ENCODE results near the gene COL11A2. TPM values are rescaled to one million over a fixed set of nuclear protein-coding genes. Genes with fewer than 3 reads are reported as not detected.

COL11A2 gene
- total and polyA plus RNA-seq, 2 of the 13 experiments (the other 11 are each of a cell fraction or from before 2014, with no cell fraction given) = 0.55 TPM

- no peak overlapping the region for H3K4me3 ChIP-seq (replicated peaks in 1 of 3; ENCODE audit: insufficient read depth in 1 of 3, low read depth in 2 of 3, low read length in 3 of 3)
- H3K9ac ChIP-seq (ENCODE audit: insufficient read depth, low read depth, low read length) = no peak overlapping the region
- H3K36me3 ChIP-seq (replicated peaks in 1 of 2; ENCODE audit: control insufficient read depth in 1 of 2, insufficient read depth in 2 of 2, low read length in 2 of 2) = no peaks in the 10 kb centered on the region
- peaks cover 26% of the 10 kb centered on the region for H3K4me1 ChIP-seq (ENCODE audit: insufficient read depth, low read length)
- DNase-seq (ENCODE audit: low spot score) (no peak), ATAC-seq (no peak), FAIRE-seq (no peak)
- ChIA-PET POLR2A (interaction anchor here (1.4 kb wide), 1 partner anchor 199 kb away, joined by 4 read pairs; no protein-coding TSS in a partner anchor), CTCF (ENCODE audit: low intra/inter-chr PET ratio, low total read pairs) (interaction anchor here (2.8 kb wide), 1 partner anchor 47 kb away, joined by 14 read pairs; no protein-coding TSS in a partner anchor)
- no peak overlapping the region for H2AFZ ChIP-seq (ENCODE audit: low read length)
- H3K9me3 ChIP-seq (ENCODE audit: low read length) = no peaks in the 10 kb centered on the region
- H3K79me2 ChIP-seq (ENCODE audit: insufficient read depth, low read length) = no peaks in the 10 kb centered on the region
- peak; percentile 50; the same call in 1 of the 2 replicates for TF ChIP-seq NR2F6 (IDR thresholded peaks at IDR 0.05)
- 0 out of 2 replicates have a peak, but pooled peaks have one; percentile 23 for TF ChIP-seq NR2F6 (CRISPR knock-in tag; IDR thresholded peaks at IDR 0.05)
- no peak for TF ChIP-seq ZNF674 (CRISPR knock-in tag; IDR thresholded peaks at IDR 0.05; ENCODE audit: low read depth)
- H3K27me3 ChIP-seq (ENCODE audit: control insufficient read depth in 1 of 2, insufficient read depth in 2 of 2, low read length in 2 of 2) = peaks cover 2 to 32% of the 10 kb centered on the region in 2 experiments; a peak in 3 of 5 replicates
- H3K4me2 ChIP-seq (ENCODE audit: low read depth, low read length) = no peak overlapping the region
- no peak overlapping the region for H3K27ac ChIP-seq (ENCODE audit: extremely low read length, insufficient read depth, low read length)
- in situ Hi-C loops (cut with HindIII; ENCODE audit: extremely low pct_ligation_motif_present, low pct_unique_long_range_greater_than_20kb) = no loop called here
- 57% methylated on average over 8 of the region's 11 CpGs for WGBS (ENCODE audit: low lambda C conversion rate)
- H4K20me1 ChIP-seq (ENCODE audit: insufficient read depth, low read length) = no peaks in the 10 kb centered on the region
- no TSS peak for BruUV-seq (replicated peaks)
- intact Hi-C loops (cut with micrococcal nuclease; ENCODE audit: unreplicated experiment) = no loop called here
Measured at GRCh38 chr6:33171016-33171879, 21.0 kb downstream of the COL11A2 start.

- DNase-seq (ENCODE audit: low spot score) = no peak
Measured at GRCh38 chr6:33170176-33171015, 21.9 kb downstream of the COL11A2 start.

More at GRCh38 chr6:33170176-33171015, 21.9 kb downstream of the COL11A2 start:
- ATAC-seq (no peak), FAIRE-seq (no peak)
- H2AFZ ChIP-seq (ENCODE audit: low read length) = no peak overlapping the region
- H3K9ac ChIP-seq (ENCODE audit: insufficient read depth, low read depth, low read length) = no peak overlapping the region
- peaks cover 2 to 24% of the 10 kb centered on the region in 2 experiments; a peak in 3 of 5 replicates for H3K27me3 ChIP-seq (ENCODE audit: control insufficient read depth in 1 of 2, insufficient read depth in 2 of 2, low read length in 2 of 2)
- H3K4me3 ChIP-seq (replicated peaks in 1 of 3; ENCODE audit: insufficient read depth in 1 of 3, low read depth in 2 of 3, low read length in 3 of 3) = no peak overlapping the region
- H3K27ac ChIP-seq (ENCODE audit: extremely low read length, insufficient read depth, low read length) = no peak overlapping the region
- BruUV-seq (replicated peaks) = no TSS peak
- no peaks in the 10 kb centered on the region for H3K36me3 ChIP-seq (replicated peaks in 1 of 2; ENCODE audit: control insufficient read depth in 1 of 2, insufficient read depth in 2 of 2, low read length in 2 of 2)
- H3K4me1 ChIP-seq (ENCODE audit: insufficient read depth, low read length) = peaks cover 32% of the 10 kb centered on the region
- no peaks in the 10 kb centered on the region for H4K20me1 ChIP-seq (ENCODE audit: insufficient read depth, low read length)
- in situ Hi-C loops (cut with HindIII; ENCODE audit: extremely low pct_ligation_motif_present, low pct_unique_long_range_greater_than_20kb) (no loop called here), intact Hi-C loops (cut with micrococcal nuclease; ENCODE audit: unreplicated experiment) (no loop called here)
- ChIA-PET CTCF (ENCODE audit: low intra/inter-chr PET ratio, low total read pairs) (no interaction called here), POLR2A (no interaction called here)
- H3K9me3 ChIP-seq (ENCODE audit: low read length) = no peaks in the 10 kb centered on the region
- H3K4me2 ChIP-seq (ENCODE audit: low read depth, low read length) = no peak overlapping the region
- no peaks in the 10 kb centered on the region for H3K79me2 ChIP-seq (ENCODE audit: insufficient read depth, low read length)
- no peak for TF ChIP-seq ZNF546 (CRISPR knock-in tag; conservative IDR thresholded peaks at IDR 0.05)
- no peak for TF ChIP-seq RAD21 (CRISPR knock-in tag; IDR thresholded peaks at IDR 0.05)
- TF ChIP-seq SMAD9 (CRISPR knock-in tag; IDR thresholded peaks at IDR 0.05) = no peak
- WGBS (ENCODE audit: low lambda C conversion rate) = 42% methylated on average over 9 of the region's 9 CpGs
